Retinal pigment epithelial cell (primary cell): ENCODE measurements around the gene LMF1.
"Not testable (repeated sequence)": the region's sequence is repeated elsewhere in the genome, so short reads cannot be mapped to it uniquely, and the experiment has no call there.

ENCODE experiments used
- DNase-seq: peaks from one replicate; pipeline ENCODE4 v3.0.0-alpha.2; 2010; ENCODE audit warnings: low read depth
- H3K4me3 ChIP-seq: 2 replicates; pipeline ENCODE4 v1.5.1; 2011; ENCODE audit warnings: mild to moderate bottlenecking, low read length, control low read depth, moderate library complexity
- TF ChIP-seq, protein P1 (sequence below): conservative IDR thresholded peaks from 2 replicates; pipeline ENCODE4 v1.5.1; 2011; ENCODE audit warnings: low read depth, low read length, control low read depth, inconsistent platforms

The LMF1 gene

DNA sequence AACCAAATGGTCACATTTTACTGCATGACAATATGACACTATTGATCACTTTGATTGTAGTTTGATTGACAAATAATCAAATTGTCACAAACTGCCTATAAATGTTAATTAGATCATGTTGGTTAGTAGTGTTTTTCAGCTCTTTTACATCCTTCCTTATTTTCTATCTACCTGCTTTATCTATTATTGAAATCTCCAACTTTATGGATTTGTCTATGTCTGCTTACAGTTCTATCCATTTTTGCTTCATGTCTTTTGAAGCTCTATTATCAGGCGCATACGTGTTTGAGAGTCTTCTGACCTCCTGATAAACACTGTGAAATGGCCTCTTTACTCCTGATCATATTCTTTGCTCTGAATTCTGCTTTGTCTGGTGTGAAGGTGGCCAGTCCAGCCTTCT lies 87.0 kb downstream of the LMF1 start:
- no peak overlapping the region for H3K4me3 ChIP-seq
- DNase-seq = no peak
- TF ChIP-seq, protein P1, sequence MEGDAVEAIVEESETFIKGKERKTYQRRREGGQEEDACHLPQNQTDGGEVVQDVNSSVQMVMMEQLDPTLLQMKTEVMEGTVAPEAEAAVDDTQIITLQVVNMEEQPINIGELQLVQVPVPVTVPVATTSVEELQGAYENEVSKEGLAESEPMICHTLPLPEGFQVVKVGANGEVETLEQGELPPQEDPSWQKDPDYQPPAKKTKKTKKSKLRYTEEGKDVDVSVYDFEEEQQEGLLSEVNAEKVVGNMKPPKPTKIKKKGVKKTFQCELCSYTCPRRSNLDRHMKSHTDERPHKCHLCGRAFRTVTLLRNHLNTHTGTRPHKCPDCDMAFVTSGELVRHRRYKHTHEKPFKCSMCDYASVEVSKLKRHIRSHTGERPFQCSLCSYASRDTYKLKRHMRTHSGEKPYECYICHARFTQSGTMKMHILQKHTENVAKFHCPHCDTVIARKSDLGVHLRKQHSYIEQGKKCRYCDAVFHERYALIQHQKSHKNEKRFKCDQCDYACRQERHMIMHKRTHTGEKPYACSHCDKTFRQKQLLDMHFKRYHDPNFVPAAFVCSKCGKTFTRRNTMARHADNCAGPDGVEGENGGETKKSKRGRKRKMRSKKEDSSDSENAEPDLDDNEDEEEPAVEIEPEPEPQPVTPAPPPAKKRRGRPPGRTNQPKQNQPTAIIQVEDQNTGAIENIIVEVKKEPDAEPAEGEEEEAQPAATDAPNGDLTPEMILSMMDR = no peak

DNA sequence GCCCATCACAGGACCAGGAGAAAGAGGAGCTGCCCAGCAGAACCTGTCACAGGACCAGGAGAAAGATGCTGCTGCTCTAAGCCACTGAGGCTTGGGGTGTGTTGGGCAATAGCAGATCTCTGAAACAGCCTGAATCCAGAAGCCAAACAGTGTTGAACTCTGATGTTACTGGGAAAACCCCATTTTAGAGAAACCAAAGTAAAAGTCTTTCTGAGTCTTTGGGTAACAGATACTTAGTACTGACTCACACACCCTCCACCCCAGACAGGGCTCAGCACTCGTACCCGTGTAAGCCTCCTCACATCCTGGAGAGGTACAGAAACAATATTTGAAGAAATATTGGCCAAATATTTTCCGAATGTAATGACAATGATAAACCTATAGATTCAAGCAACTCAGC lies 87.4 kb downstream of the LMF1 start:
- H3K4me3 ChIP-seq = no peak overlapping the region
- TF ChIP-seq, protein P1 = no peak
- DNase-seq = no peak

DNA sequence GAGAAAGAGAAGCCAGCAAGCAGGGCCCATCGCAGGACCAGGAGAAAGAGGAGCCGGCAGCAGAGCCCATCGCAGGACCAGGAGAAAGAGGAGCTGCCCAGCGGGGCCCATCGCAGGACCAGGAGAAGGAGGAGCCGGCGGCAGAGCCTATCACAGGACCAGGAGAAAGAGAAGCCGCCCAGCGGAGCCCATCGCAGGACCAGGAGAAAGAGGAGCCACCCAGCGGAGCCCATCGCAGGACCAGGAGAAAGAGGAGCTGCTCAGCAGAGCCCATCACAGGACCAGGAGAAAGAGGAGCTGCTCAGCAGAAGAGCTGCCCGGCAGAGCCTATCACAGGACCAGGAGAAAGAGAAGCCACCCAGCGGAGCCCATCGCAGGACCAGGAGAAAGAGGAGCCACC lies 88.1 kb downstream of the LMF1 start:
- DNase-seq, H3K4me3 ChIP-seq: not testable (repeated sequence)

DNA sequence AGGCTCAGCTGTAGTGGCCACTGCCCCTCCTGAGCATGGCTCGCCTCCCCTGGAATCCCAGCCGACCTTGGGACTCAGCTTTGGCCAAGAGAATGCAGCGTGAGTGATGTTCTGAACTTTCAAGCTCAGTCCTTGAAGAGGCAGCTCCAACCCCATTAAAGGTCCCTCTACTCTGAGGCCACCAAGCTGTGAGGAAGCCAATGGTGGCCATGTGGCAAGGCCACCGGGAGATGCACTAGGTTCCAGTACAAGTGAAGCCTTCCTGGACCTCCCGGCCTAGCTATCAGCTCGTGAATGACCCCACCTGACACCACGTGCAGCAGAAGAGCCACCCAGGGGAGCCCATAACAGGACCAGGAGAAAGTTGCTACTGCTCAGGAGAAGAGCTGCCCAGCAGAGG lies 88.5 kb downstream of the LMF1 start:
- H3K4me3 ChIP-seq = no peak overlapping the region
- TF ChIP-seq, protein P1 = no peak
- no peak for DNase-seq

DNA sequence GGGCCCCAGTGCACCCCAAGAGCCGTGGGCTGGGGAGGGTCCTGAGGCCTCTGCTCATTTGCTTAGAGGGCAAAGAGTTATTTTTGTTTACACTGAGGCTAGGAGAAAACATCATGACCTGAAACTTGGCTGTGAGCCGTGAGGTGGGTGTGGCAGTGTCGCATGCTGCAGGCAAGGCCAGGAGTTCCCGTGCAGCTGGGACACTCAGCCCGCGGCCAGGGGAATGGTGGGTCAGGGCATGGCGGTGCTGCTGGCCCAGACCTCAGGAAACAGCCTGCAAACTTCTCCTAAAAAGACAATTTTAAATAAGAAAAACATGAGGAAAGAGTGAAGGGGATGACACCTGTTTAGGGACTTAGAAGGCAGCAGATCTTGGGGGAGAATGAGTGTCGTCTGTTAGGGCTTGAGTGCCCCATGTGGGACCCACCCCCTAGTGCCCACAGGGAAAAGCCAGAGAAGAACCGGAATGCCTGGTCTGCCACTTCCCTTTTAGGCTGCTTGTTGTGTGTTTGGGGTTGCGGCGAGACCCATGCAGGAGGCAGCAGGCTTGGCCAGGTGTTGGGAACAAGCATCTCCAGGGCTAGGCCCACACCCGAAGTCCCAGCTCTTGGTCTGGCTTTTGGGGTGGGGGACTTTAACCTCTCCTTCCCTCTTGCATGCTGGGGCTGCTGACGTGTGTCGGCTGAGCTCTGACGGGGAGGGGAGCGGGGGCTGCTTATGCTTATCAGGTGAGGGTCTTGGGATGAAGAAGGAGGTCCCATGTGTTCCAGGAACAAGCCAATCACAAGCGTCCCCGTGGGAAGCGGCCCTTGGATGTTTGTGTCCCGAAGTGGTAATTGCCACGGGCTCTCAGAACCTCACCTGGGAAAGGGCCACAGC lies 89.3 kb downstream of the LMF1 start:
- no peak overlapping the region for H3K4me3 ChIP-seq
- DNase-seq = no peak
- TF ChIP-seq, protein P1 = no peak

DNA sequence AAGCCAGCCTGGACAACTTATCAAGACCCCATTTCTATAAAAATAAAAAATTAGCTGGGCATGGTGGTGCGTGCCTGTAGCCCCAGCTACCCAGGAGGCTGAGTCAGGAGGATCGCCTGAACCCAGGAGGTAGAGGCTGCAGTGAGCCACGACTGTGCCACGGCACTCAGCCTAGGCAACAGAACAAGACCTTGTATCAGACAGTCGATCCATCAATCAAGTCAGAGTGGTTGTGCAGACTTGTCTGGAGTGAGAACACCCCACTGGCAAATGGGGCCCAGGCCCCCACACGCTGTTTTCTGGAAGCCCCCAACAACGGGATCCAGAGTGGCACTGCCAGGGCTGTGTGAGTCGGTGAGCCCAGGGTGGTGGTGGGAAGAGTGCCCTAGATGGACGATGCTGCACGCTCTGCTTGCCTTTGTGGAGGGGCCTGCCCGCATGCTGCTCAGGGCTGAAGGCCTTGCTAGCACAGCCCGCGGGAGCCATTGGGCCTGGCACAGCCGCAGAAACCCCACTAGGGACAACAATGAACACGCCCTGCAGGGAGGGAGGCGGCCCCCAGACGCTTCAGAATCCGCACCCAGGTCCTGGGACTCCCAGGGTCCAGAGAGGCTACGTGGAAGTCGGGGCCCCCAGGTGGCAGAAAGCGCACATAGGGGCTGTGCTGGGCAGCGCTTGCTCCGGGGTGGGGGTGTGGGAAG lies 90.2 kb downstream of the LMF1 start:
- TF ChIP-seq, protein P1 = no peak
- no peak for DNase-seq
- H3K4me3 ChIP-seq = no peak overlapping the region

DNA sequence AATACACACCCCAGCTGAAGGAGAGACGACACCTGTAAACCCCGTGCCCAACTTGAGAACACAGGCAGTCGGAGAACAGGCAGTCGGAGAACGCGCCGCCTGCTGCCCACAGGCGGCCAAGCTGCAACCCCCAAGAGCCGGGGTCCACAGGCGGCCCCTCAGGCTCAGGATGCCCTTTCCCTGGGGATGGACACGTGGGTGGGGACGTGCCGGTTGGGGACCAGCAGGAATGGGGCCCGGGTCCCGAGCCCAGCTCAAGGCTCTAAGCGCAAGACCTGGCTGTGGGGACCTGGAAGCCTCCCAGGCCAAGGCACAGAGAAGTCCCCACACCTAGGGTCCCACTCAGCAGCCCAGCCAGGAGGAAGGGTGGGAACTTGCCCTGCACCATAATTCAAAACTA lies 90.8 kb downstream of the LMF1 start:
- DNase-seq = no peak
- no peak overlapping the region for H3K4me3 ChIP-seq
- TF ChIP-seq, protein P1 = no peak
